Prostate gland (tissue), 2 donors: ENCODE results near the gene DUSP15.

Experiments
- CTCF ChIP-seq, 4 experiments: fragments of 200-600 bp in 2 of 4; fragments of 450-650 bp in 2 of 4; sonication (generic) in 2 of 4; IDR thresholded peaks; 1 replicate in 3 of 4; 2 replicates in 1 of 4; pipeline ENCODE4 v1.5.1; 2016 to 2019; ENCODE audit warnings: antibody characterized with exemption in 4 of 4, mild to moderate bottlenecking in 2 of 4, moderate library complexity in 2 of 4
- POLR2AphosphoS5 ChIP-seq: sonication (generic); formaldehyde crosslinking; IDR thresholded peaks from one replicate; pipeline ENCODE4 v1.6.1; 2017; ENCODE audit warnings: antibody characterized with exemption

- TF ChIP-seq CTCF (IDR thresholded peaks at IDR 0.05): no peak
- no peak for TF ChIP-seq POLR2AphosphoS5
These were observed 11.6 kb upstream of the DUSP15 start for GRCh38 chr20:31881945-31882344.
